ENCODE results near the gene NLN.

GRCh38 chr5:65861830-65862241, 139.8 kb downstream of the NLN start:
- TF ChIP-seq CTCF (IDR thresholded peaks at IDR 0.05) (no peak), POLR2AphosphoS5 (IDR thresholded peaks at IDR 0.05; ENCODE audit: insufficient read depth in 1 of 2, low read depth in 1 of 2) (no peak)
